22Rv1 (cell line): ENCODE results near the gene NPAS2.

Experiments
- ZFX ChIP-seq: fragments of 450-650 bp; IDR thresholded peaks from 2 replicates; pipeline ENCODE4 v1.6.1; 2017; ENCODE audit warnings: antibody characterized with exemption, borderline replicate concordance
- TF ChIP-seq, protein P1 (sequence below): fragments of 450-650 bp; IDR thresholded peaks from 2 replicates; pipeline ENCODE4 v1.5.1; 2017; ENCODE audit warnings: mild to moderate bottlenecking

DNA sequence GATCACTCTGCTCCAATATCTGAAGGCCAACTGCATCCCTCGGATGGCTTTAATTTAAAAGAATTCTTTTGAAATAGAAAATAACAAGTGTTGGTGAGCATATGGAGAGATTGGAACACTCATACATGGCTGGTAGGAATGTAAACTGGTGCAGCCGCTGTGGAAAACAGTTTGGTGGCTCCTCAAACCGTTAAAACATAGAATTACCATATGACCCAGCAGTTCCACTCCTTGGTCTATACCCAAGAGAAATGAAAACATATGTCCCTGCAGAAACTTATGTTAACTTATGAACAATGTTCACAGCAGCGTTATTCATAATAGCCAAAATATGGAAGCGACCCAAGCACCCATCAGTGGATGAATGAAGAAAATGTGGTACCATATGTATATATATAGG is 60.1 kb downstream of the NPAS2 start:
- TF ChIP-seq, protein P1, sequence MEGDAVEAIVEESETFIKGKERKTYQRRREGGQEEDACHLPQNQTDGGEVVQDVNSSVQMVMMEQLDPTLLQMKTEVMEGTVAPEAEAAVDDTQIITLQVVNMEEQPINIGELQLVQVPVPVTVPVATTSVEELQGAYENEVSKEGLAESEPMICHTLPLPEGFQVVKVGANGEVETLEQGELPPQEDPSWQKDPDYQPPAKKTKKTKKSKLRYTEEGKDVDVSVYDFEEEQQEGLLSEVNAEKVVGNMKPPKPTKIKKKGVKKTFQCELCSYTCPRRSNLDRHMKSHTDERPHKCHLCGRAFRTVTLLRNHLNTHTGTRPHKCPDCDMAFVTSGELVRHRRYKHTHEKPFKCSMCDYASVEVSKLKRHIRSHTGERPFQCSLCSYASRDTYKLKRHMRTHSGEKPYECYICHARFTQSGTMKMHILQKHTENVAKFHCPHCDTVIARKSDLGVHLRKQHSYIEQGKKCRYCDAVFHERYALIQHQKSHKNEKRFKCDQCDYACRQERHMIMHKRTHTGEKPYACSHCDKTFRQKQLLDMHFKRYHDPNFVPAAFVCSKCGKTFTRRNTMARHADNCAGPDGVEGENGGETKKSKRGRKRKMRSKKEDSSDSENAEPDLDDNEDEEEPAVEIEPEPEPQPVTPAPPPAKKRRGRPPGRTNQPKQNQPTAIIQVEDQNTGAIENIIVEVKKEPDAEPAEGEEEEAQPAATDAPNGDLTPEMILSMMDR = no peak
- no peak for TF ChIP-seq ZFX
